ENCODE measurements around the gene SUFU.

- TF ChIP-seq CTCF (conservative IDR thresholded peaks at IDR 0.05; ENCODE audit: low read depth, low read length) = no peak
- TF ChIP-seq EZH2 (IDR thresholded peaks at IDR 0.05; ENCODE audit: low read length, unreplicated experiment) = no peak
- no peak for TF ChIP-seq EZH2phosphoT487 (IDR thresholded peaks at IDR 0.05; ENCODE audit: borderline replicate concordance, low read length)
These were observed 145.4 kb downstream of the SUFU start for GRCh38 chr10:102648889-102649796.
